ENCODE data around the gene C14orf93. TPM values are rescaled to one million over a fixed set of nuclear protein-coding genes. Genes with fewer than 3 reads are reported as not detected.
"Not testable (repeated sequence)": the region's sequence is repeated elsewhere in the genome, so short reads cannot be mapped to it uniquely, and the experiment has no call there.

C14orf93 gene
- total and polyA plus RNA-seq, 2 donors (not counting 1 experiment from before 2014, with no cell fraction given), result 4.8 to 13.0 TPM

GRCh38 chr14:23006544-23007419 lies 3.2 kb downstream of the C14orf93 start:
- Histone ChIP-seq H3K4me2 (ENCODE audit: extremely low read depth, insufficient read depth, low read length) (peak overlapping the region; percentile 93), H3K9ac (ENCODE audit: insufficient read depth, low read length) (peak overlapping the region; percentile 53), H3K27ac (ENCODE audit: insufficient read depth, low read length) (peak overlapping the region; percentile 84), H3K4me1 (ENCODE audit: control insufficient read depth, extremely low read depth, insufficient read depth, low read length) (peaks cover 6% of the 10 kb centered on the region), H3K9me3 (ENCODE audit: control insufficient read depth, insufficient read depth, low read depth, low read length) (no peaks in the 10 kb centered on the region), H2AFZ (ENCODE audit: low read length) (peak overlapping the region; percentile 91), H3K36me3 (ENCODE audit: control insufficient read depth, insufficient read depth, low read length) (no peaks in the 10 kb centered on the region), H3K27me3 (ENCODE audit: control insufficient read depth, insufficient read depth, low read length) (no peaks in the 10 kb centered on the region), H4K20me1 (ENCODE audit: control insufficient read depth, extremely low read depth, insufficient read depth, low read length) (no peaks in the 10 kb centered on the region), H3K79me2 (ENCODE audit: control insufficient read depth, insufficient read depth, low read length) (no peaks in the 10 kb centered on the region), H3K4me3 (replicated peaks in 1 of 4; ENCODE audit: control extremely low read depth in 1 of 4, insufficient read depth in 1 of 4, low read depth in 3 of 4, low read length in 4 of 4) (peak overlapping the region; percentile 52 to 68 (median 64))
- TF ChIP-seq CTCF (conservative IDR thresholded peaks at IDR 0.05 in 1 of 2, IDR thresholded peaks at IDR 0.05 in 1 of 2; ENCODE audit: low read depth in 1 of 2, low read length in 2 of 2) (peak; percentile 10 to 43), EZH2 (IDR thresholded peaks at IDR 0.05; ENCODE audit: low read length, missing control alignments) (no peak)
- DNase-seq (ENCODE audit: low read depth in 2 of 2), result peak; percentile 96 to 98

GRCh38 chr14:23006188-23006534 lies 3.8 kb downstream of the C14orf93 start:
- peak overlapping the region; percentile 93 for H3K4me2 ChIP-seq (ENCODE audit: extremely low read depth, insufficient read depth, low read length)
- peak overlapping the region; percentile 52 to 68 (median 64) for H3K4me3 ChIP-seq (replicated peaks in 1 of 4; ENCODE audit: control extremely low read depth in 1 of 4, insufficient read depth in 1 of 4, low read depth in 3 of 4, low read length in 4 of 4)
- DNase-seq (ENCODE audit: low read depth in 2 of 2), result peak in 1 of 2 donors; percentile 68
- no peaks in the 10 kb centered on the region for H3K36me3 ChIP-seq (ENCODE audit: control insufficient read depth, insufficient read depth, low read length)
- no peaks in the 10 kb centered on the region for H3K79me2 ChIP-seq (ENCODE audit: control insufficient read depth, insufficient read depth, low read length)
- H3K9ac ChIP-seq (ENCODE audit: insufficient read depth, low read length), result no peak overlapping the region
- H2AFZ ChIP-seq (ENCODE audit: low read length), result no peak overlapping the region
- H4K20me1 ChIP-seq (ENCODE audit: control insufficient read depth, extremely low read depth, insufficient read depth, low read length), result no peaks in the 10 kb centered on the region
- H3K27me3 ChIP-seq (ENCODE audit: control insufficient read depth, insufficient read depth, low read length), result no peaks in the 10 kb centered on the region
- no peaks in the 10 kb centered on the region for H3K9me3 ChIP-seq (ENCODE audit: control insufficient read depth, insufficient read depth, low read depth, low read length)
- peaks cover 6% of the 10 kb centered on the region for H3K4me1 ChIP-seq (ENCODE audit: control insufficient read depth, extremely low read depth, insufficient read depth, low read length)
- H3K27ac ChIP-seq (ENCODE audit: insufficient read depth, low read length), result peak overlapping the region; percentile 84
- TF ChIP-seq EZH2 (IDR thresholded peaks at IDR 0.05; ENCODE audit: low read length, missing control alignments) (no peak), CTCF (conservative IDR thresholded peaks at IDR 0.05 in 1 of 2, IDR thresholded peaks at IDR 0.05 in 1 of 2; ENCODE audit: low read depth in 1 of 2, low read length in 2 of 2) (no peak)

GRCh38 chr14:23005451-23006187 lies 4.3 kb downstream of the C14orf93 start:
- Histone ChIP-seq H3K4me2 (ENCODE audit: extremely low read depth, insufficient read depth, low read length) (peak overlapping the region; percentile 93), H3K36me3 (ENCODE audit: control insufficient read depth, insufficient read depth, low read length) (no peaks in the 10 kb centered on the region), H3K27ac (ENCODE audit: insufficient read depth, low read length) (peak overlapping the region; percentile 84), H2AFZ (ENCODE audit: low read length) (no peak overlapping the region), H3K79me2 (ENCODE audit: control insufficient read depth, insufficient read depth, low read length) (no peaks in the 10 kb centered on the region), H3K9me3 (ENCODE audit: control insufficient read depth, insufficient read depth, low read depth, low read length) (no peaks in the 10 kb centered on the region), H3K4me3 (replicated peaks in 1 of 4; ENCODE audit: control extremely low read depth in 1 of 4, insufficient read depth in 1 of 4, low read depth in 3 of 4, low read length in 4 of 4) (peak overlapping the region in 1 of 4 experiments; percentile 52), H3K9ac (ENCODE audit: insufficient read depth, low read length) (no peak overlapping the region), H3K4me1 (ENCODE audit: control insufficient read depth, extremely low read depth, insufficient read depth, low read length) (peaks cover 6% of the 10 kb centered on the region), H3K27me3 (ENCODE audit: control insufficient read depth, insufficient read depth, low read length) (no peaks in the 10 kb centered on the region), H4K20me1 (ENCODE audit: control insufficient read depth, extremely low read depth, insufficient read depth, low read length) (no peaks in the 10 kb centered on the region)
- TF ChIP-seq EZH2 (IDR thresholded peaks at IDR 0.05; ENCODE audit: low read length, missing control alignments) (no peak), CTCF (conservative IDR thresholded peaks at IDR 0.05 in 1 of 2, IDR thresholded peaks at IDR 0.05 in 1 of 2; ENCODE audit: low read depth in 1 of 2, low read length in 2 of 2) (no peak)
- no peak for DNase-seq (ENCODE audit: low read depth in 2 of 2)

- not testable (repeated sequence) for H2AFZ ChIP-seq (ENCODE audit: low read length); H3K4me3 ChIP-seq (replicated peaks in 1 of 4; ENCODE audit: control extremely low read depth in 1 of 4, insufficient read depth in 1 of 4, low read depth in 3 of 4, low read length in 4 of 4)
These were observed 5.7 kb downstream of the C14orf93 start for GRCh38 chr14:23004274-23004673.

More at GRCh38 chr14:23004274-23004673, 5.7 kb downstream of the C14orf93 start:
- H3K27me3 ChIP-seq (ENCODE audit: control insufficient read depth, insufficient read depth, low read length); H3K9ac ChIP-seq (ENCODE audit: insufficient read depth, low read length); H3K4me2 ChIP-seq (ENCODE audit: extremely low read depth, insufficient read depth, low read length); H3K4me1 ChIP-seq (ENCODE audit: control insufficient read depth, extremely low read depth, insufficient read depth, low read length); H3K36me3 ChIP-seq (ENCODE audit: control insufficient read depth, insufficient read depth, low read length); H3K79me2 ChIP-seq (ENCODE audit: control insufficient read depth, insufficient read depth, low read length); H4K20me1 ChIP-seq (ENCODE audit: control insufficient read depth, extremely low read depth, insufficient read depth, low read length); H3K27ac ChIP-seq (ENCODE audit: insufficient read depth, low read length); H3K9me3 ChIP-seq (ENCODE audit: control insufficient read depth, insufficient read depth, low read depth, low read length); DNase-seq (ENCODE audit: low read depth in 2 of 2): not testable (repeated sequence)
